ENCODE data around the gene TEX54.

GRCh38 chr11:62835336-62835735 lies 2.7 kb upstream of the TEX54 start:
- no peak for TF ChIP-seq POLR2A (IDR thresholded peaks at IDR 0.05; ENCODE audit: low read length)
- TF ChIP-seq GATA1 (IDR thresholded peaks at IDR 0.05; ENCODE audit: low read depth, low read length) = no peak

Data from erythroblast (primary cell).